ENCODE data around the gene MICAL2.

The MICAL2 gene

GRCh38 chr11:12276356-12276755 is 166.0 kb downstream of the MICAL2 start:
- Histone ChIP-seq H3K27me3 (no peaks in the 10 kb centered on the region), H3K4me3 (ENCODE audit: low read depth, low read length) (no peak overlapping the region), H3K4me1 (no peaks in the 10 kb centered on the region), H3K9me3 (no peaks in the 10 kb centered on the region), H3K36me3 (no peaks in the 10 kb centered on the region)
- no peak for DNase-seq
- TF ChIP-seq CTCF (IDR thresholded peaks at IDR 0.05; ENCODE audit: low read depth, low read length), result no peak

DNA sequence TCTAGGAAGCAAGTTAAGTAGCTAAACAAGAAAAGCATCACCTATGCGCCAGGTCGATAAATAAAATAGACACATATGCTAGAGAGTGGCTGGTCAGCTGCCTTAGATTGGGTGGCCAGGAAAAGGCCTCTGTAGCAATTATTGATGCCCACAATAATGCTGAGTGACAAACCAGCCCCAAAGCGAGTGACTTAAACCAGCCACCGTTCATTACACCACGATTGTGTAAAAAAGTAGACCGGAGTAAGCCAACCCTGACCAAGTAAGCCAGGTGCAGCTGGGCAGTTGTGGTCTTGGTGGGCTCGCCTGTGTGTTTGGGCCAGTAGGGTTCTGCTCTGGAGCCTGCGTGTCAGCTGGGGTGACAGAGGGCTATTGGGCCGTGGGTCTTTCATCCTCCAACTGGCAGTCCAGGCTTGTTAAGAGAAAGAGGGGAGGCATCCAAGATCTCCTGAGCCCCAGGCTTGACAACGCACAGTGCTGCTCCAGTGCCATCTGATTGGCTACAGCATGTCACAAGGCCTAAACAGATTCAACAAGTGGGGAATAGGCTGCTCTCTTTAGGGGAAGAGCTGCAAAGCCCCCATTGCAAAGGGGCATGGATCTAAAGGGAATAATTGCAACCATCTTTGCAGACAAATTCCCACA is 166.6 kb downstream of the MICAL2 start:
- H3K36me3 ChIP-seq, result no peaks in the 10 kb centered on the region
- no peak overlapping the region for H3K4me3 ChIP-seq (ENCODE audit: low read depth, low read length)
- no peak for TF ChIP-seq CTCF (IDR thresholded peaks at IDR 0.05; ENCODE audit: low read depth, low read length)

DNA sequence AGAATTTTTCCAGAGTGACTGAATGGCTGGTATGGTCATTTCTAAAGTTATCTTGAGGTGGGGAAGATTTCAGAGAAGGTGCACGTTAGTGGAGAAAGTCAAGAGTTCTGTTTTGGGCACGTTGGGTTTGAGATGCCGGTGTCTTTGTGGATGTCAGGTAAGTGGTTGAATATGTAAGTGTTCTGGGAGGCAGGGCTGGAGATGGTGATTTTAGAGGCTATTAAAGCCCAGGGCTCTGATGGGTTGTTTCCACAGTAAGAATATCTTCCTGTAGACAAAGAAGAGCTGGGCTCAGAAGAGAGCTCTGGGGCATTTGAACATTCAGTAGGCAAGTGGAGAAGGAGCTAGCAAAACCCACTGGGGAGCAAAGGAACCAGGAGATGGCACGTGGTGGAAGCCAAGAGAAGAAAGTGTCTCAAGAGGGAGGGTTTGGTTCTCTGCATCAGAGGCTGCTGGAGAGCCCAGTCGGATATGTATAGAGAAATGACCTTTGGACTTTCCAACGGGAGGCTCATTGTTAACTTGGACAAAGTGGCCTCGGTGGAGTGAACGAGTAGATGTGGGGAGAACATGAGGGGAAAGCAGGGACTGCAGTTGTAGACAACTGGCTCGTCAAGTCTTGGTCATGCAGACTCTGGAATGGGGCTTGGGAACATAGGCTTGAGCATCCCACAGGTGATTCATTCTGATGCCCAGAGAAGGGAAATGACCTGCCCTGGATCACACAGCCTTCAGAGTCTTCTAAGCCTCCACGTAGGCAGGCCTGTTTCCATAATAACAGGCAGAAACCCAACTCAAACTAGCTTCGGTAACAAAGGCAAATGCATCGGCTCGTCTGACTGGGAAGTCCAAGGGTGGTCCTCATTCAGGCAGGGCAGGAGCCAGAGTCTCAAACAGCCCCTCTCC is 168.6 kb downstream of the MICAL2 start:
- H3K27me3 ChIP-seq, result no peaks in the 10 kb centered on the region
- H3K9me3 ChIP-seq, result no peaks in the 10 kb centered on the region
- H3K4me1 ChIP-seq, result no peaks in the 10 kb centered on the region
- no peaks in the 10 kb centered on the region for H3K36me3 ChIP-seq
- no peak for TF ChIP-seq CTCF (IDR thresholded peaks at IDR 0.05; ENCODE audit: low read depth, low read length)
- DNase-seq, result no peak
- H3K4me3 ChIP-seq (ENCODE audit: low read depth, low read length), result no peak overlapping the region

More for the DNA sequence above, 166.6 kb downstream of the MICAL2 start:
- Histone ChIP-seq H3K9me3 (no peaks in the 10 kb centered on the region), H3K27me3 (no peaks in the 10 kb centered on the region), H3K4me1 (no peaks in the 10 kb centered on the region)
- DNase-seq, result no peak

- DNase-seq, result no peak
- no peaks in the 10 kb centered on the region for H3K36me3 ChIP-seq
- TF ChIP-seq CTCF (IDR thresholded peaks at IDR 0.05; ENCODE audit: low read depth, low read length), result no peak
These were observed 169.3 kb downstream of the MICAL2 start for GRCh38 chr11:12279672-12280108.

GRCh38 chr11:12280199-12280837 is 169.9 kb downstream of the MICAL2 start:
- H3K4me3 ChIP-seq (ENCODE audit: low read depth, low read length), result no peak overlapping the region
- no peak for DNase-seq

More at GRCh38 chr11:12279672-12280108, 169.3 kb downstream of the MICAL2 start:
- Histone ChIP-seq H3K4me3 (ENCODE audit: low read depth, low read length) (no peak overlapping the region), H3K4me1 (no peaks in the 10 kb centered on the region), H3K27me3 (no peaks in the 10 kb centered on the region), H3K9me3 (no peaks in the 10 kb centered on the region)

More at GRCh38 chr11:12280199-12280837, 169.9 kb downstream of the MICAL2 start:
- Histone ChIP-seq H3K9me3 (no peaks in the 10 kb centered on the region), H3K36me3 (no peaks in the 10 kb centered on the region), H3K4me1 (no peaks in the 10 kb centered on the region), H3K27me3 (no peaks in the 10 kb centered on the region)
- TF ChIP-seq CTCF (IDR thresholded peaks at IDR 0.05; ENCODE audit: low read depth, low read length), result no peak
